Activated naive CD4-positive, alpha-beta T cell treated with anti-CD3 and anti-CD28 coated beads for 36 hours (primary cell): Measurements from ENCODE around the gene RPL3. TPM values are rescaled to one million over a fixed set of nuclear protein-coding genes. Genes with fewer than 3 reads are reported as not detected.
"Not testable (repeated sequence)": the region's sequence is repeated elsewhere in the genome, so short reads cannot be mapped to it uniquely, and the experiment has no call there.

ENCODE experiments used
- CTCF ChIA-PET: fragments of 350-600 bp; sonication (Branson Sonifier 250); formaldehyde crosslinking; loops from one replicate; lab custom pipeline; 2021; ENCODE audit warnings: antibody characterized with exemption; lab: Charles Lee
- DNase-seq: peaks from one replicate; pipeline ENCODE4 v3.0.0-alpha.2; 2020
- H3K27ac Mint-ChIP-seq: one replicate; pipeline ENCODE4 v1.8.0; 2021; ENCODE audit warnings: mild to moderate bottlenecking, mixed read lengths
- H3K27me3 Mint-ChIP-seq: one replicate; pipeline ENCODE4 v1.8.0; 2021; ENCODE audit warnings: low read depth, mixed read lengths
- H3K36me3 Mint-ChIP-seq: one replicate; pipeline ENCODE4 v1.8.0; 2021; ENCODE audit warnings: low read depth, mixed read lengths
- H3K4me1 Mint-ChIP-seq: one replicate; pipeline ENCODE4 v1.8.0; 2021; ENCODE audit warnings: low read depth, mixed read lengths
- H3K4me3 Mint-ChIP-seq: one replicate; pipeline ENCODE4 v1.8.0; 2021; ENCODE audit warnings: mild to moderate bottlenecking, moderate library complexity, mixed read lengths
- H3K9me3 Mint-ChIP-seq: one replicate; pipeline ENCODE4 v1.8.0; 2021; ENCODE audit warnings: mixed read lengths
- intact Hi-C: fragments of 100-400 bp; cut with micrococcal nuclease; formaldehyde crosslinking; loops from one replicate; pipeline ENCODE4 v1.15.1; 2023
- total RNA-seq, 2 experiments: library from RNA; stranded (reverse); gene quantifications; one replicate each; pipeline ENCODE4 v1.2.3, GENCODE V29; 2021

Gene RPL3
- total RNA-seq, 2 experiments from 2014 or later = 3,434 to 3,511 TPM

DNA sequence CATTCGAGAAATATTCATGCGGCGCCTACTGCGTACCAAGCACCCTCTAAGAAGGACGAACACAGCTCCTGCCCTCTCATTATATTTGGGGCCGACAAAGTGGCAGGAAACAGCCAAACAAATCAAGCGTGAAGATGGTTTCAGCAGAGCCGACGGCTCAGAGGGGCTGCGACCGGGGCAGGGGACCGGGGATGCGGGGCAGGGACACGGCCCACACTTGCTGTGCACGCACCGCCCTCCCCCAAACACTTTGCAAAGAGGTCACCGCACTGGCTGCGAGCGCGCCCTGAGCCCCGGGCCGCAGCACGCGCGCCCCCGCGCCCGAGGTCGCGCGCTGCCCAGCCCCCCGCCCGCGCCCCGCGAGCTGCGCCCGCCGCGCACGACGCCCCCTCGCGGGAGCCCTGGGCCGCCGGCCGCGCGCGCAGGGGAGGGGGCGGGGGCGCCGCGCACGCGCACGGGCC is 30.1 kb upstream of the RPL3 start:
- H3K27ac Mint-ChIP-seq = no peak overlapping the region
- intact Hi-C loops = no loop called here

DNA sequence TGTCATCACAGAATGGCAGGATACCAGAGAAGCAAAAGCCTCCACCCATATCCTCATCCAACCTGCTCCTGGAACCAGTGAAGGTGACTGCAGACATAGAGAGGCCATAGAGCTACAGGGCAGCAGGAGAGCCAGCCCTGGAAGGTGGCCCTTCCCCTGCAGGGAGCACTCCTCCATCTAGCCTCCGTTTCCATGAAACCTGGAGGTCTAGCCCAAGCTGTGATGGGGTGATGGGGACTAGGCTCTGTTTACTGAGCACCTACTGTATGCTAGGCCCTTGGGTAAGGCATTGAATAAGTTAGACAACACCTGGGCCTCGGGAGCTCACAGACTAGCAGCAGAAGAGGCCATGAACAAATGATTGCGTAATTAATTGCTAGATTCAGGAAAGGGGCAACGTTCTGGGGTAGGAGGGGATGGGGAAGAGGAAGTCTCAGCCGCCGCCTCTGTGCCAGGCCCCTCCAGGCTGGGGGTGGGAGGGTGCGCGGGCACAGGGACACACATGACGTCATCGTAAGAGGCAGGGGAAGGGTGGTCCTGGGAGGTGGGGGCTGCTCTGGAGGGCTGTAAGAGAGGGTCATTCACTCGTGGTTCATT is 29.6 kb upstream of the RPL3 start:
- intact Hi-C loops = no loop called here
- Mint-ChIP-seq H3K9me3 (no peaks in the 10 kb centered on the region), H3K27ac (no peak overlapping the region), H3K27me3 (peaks cover 11% of the 10 kb centered on the region), H3K36me3 (no peaks in the 10 kb centered on the region), H3K4me1 (peaks cover 14% of the 10 kb centered on the region), H3K4me3 (peak overlapping the region; percentile 73)
- CTCF ChIA-PET = interaction anchor here (0.6 to 1.0 kb wide), 4 partner anchors 17 to 1469 kb away, joined by 3 to 4 read pairs (median 3); partner anchors contain the start of gene TAB1
- DNase-seq = no peak

More for the DNA sequence above, 30.1 kb upstream of the RPL3 start:
- CTCF ChIA-PET = interaction anchor here (0.6 to 1.0 kb wide), 3 partner anchors 18 to 1469 kb away, joined by 3 to 4 read pairs (median 3); partner anchors contain the start of gene TAB1
- peaks cover 11% of the 10 kb centered on the region for H3K27me3 Mint-ChIP-seq
- H3K4me1 Mint-ChIP-seq = peaks cover 14% of the 10 kb centered on the region
- H3K4me3 Mint-ChIP-seq = peak overlapping the region; percentile 73
- H3K36me3 Mint-ChIP-seq = no peaks in the 10 kb centered on the region
- peak; percentile 24 for DNase-seq
- no peaks in the 10 kb centered on the region for H3K9me3 Mint-ChIP-seq

DNA sequence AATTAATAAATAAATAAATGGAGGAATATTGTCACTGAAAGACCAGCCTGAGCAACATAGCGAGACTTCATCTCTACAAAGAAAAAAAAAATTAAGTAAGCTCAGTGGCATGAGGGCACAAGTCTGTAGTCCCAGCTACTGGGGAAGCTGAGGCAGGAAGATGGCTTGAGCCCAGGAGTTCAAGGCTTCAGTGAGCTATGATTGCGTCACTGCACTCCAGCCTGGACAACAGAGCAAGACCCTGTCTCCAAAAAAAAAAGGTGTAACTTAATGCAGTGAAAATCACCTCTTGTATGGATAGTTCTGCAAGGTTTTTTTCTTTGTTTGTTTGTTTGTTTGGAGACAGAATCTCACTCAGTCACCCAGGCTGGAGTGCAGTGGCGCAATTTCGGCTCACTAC is 25.8 kb upstream of the RPL3 start:
- CTCF ChIA-PET = interaction anchor here (0.7 to 1.1 kb wide), 3 partner anchors 35 to 151 kb away, joined by 3 to 4 read pairs (median 3); no protein-coding TSS in a partner anchor
- intact Hi-C loops = no loop called here

DNA sequence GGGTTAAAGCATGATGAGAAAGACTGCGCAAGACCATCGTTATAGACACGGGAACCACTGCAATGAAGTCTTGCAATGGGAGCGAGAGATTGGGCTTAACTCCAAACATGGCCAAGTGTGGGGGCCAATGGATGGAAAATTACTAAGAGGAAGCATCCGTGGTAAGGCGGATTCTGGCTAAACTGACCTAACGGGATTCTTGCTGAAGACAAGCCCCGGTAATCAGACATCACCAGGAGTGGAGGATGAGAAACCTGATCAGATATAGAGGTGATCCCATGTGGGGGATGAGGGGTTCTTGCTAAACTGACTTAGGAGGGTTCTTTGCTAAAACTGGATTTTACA is 24.6 kb upstream of the RPL3 start:
- CTCF ChIA-PET = interaction anchor here (0.6 to 2.5 kb wide), 15 partner anchors 10 to 644 kb away, joined by 3 to 15 read pairs (median 4); no protein-coding TSS in a partner anchor
- no peaks in the 10 kb centered on the region for H3K36me3 Mint-ChIP-seq
- H3K4me3 Mint-ChIP-seq = no peak overlapping the region
- DNase-seq = no peak
- peaks cover 1% of the 10 kb centered on the region for H3K4me1 Mint-ChIP-seq
- intact Hi-C loops = loop anchor here (5.0 kb wide), 1 partner anchor 53 kb away; the partner anchor contains the start of gene TAB1
- no peak overlapping the region for H3K27ac Mint-ChIP-seq
- peaks cover 1% of the 10 kb centered on the region for H3K27me3 Mint-ChIP-seq
- H3K9me3 Mint-ChIP-seq = no peaks in the 10 kb centered on the region

More for the DNA sequence above, 25.8 kb upstream of the RPL3 start:
- Mint-ChIP-seq H3K27ac (no peak overlapping the region), H3K27me3 (peaks cover 6% of the 10 kb centered on the region), H3K36me3 (no peaks in the 10 kb centered on the region), H3K9me3 (no peaks in the 10 kb centered on the region), H3K4me3 (no peak overlapping the region), H3K4me1 (peaks cover 5% of the 10 kb centered on the region)
- no peak for DNase-seq

DNA sequence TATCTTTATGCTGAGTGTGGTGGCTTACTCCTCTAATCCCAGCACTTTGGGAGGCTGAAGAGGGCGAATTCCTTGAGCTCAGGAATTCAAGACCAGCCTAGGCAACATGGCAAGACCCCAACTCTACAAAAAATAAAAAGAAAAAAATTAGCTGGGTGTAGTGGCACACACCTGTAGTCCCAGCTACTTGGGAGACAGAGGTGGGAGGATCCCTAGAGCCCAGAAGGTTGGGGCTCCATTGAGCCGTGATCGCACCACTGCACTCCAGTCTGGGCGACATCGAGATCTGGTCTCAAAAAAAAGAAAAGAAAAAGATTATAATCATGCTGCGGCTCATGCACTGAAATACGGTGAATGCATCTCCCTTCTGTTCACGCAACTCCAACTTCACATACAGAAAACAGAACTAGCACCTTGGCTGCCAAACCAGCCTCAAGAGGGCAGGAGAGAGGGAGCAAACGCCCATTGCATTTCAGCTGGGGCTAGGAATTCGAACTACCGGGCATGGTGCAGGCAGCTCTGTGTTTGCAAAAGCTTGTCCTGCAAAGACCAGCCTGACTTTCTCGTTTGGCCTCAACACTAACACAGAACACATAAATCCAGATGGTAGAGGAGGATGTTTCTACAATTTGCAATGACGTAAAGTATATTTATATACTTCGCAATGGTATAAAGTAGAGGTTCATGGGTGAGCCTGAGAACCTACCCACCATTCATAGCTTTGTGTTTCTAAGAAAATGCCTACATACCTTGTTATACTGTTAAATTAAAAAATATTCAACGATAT is 24.0 kb upstream of the RPL3 start:
- Mint-ChIP-seq H3K36me3 (no peaks in the 10 kb centered on the region), H3K4me3 (no peak overlapping the region), H3K27me3 (no peaks in the 10 kb centered on the region), H3K27ac (no peak overlapping the region), H3K9me3 (no peaks in the 10 kb centered on the region), H3K4me1 (no peaks in the 10 kb centered on the region)
- CTCF ChIA-PET = interaction anchor here (0.6 to 2.5 kb wide), 15 partner anchors 10 to 644 kb away, joined by 3 to 15 read pairs (median 4); no protein-coding TSS in a partner anchor
- peak; percentile 75 for DNase-seq
- intact Hi-C loops = loop anchor here (1.0 to 5.0 kb wide), 3 partner anchors 54 to 186 kb away; partner anchors contain the start of genes ATF4 and TAB1

DNA sequence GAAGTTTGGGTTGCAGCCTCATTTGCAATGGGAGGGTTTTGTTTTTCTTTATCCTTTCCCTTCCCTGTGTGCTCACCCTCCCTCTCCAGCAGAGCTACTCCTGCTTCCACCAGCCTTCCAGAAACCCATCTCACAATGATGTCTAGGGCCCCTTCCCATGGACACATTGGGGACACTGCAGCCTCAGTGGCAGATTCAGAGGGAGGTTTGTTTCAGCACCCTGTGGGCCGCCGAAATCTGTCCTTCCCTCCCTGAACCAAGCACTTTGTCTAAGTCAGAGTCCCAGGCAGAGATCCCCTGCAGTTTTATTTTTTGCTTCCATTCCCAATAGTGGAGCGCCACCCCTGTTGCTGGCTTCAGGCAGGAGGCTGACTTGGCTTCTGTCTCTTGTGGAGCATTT is 21.8 kb upstream of the RPL3 start:
- Mint-ChIP-seq H3K4me1 (no peaks in the 10 kb centered on the region), H3K27ac (no peak overlapping the region), H3K36me3 (no peaks in the 10 kb centered on the region), H3K9me3 (no peaks in the 10 kb centered on the region), H3K4me3 (no peak overlapping the region), H3K27me3 (no peaks in the 10 kb centered on the region)
- CTCF ChIA-PET = interaction anchor here (0.7 to 4.3 kb wide), 2 partner anchors 10 to 92 kb away, joined by 4 to 16 read pairs; no protein-coding TSS in a partner anchor
- no peak for DNase-seq
- intact Hi-C loops = loop anchor here (5.0 kb wide), 1 partner anchor 56 kb away; the partner anchor contains the start of gene TAB1

DNA sequence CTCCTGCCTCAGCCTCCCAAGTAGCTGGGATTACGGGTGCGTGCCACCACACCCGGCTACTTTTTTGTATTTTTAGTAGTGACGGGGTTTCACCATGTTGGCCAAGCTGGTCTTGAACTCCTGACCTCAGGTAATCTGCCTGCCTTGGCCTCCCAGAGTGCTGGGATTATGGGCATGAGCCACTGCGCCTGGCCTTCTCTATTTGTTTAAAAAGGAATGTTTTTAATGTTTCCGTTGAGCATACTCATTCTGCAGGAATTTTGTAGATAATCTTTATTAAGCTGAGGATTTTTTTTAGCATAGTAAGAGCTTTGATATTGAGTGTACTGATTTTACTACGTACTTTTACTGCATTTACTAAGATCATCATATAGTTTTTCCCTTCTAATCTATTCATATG is 20.4 kb upstream of the RPL3 start:
- CTCF ChIA-PET = interaction anchor here (4.3 kb wide), 1 partner anchor 8 kb away, joined by 16 read pairs; no protein-coding TSS in a partner anchor
- intact Hi-C loops = loop anchor here (5.0 kb wide), 1 partner anchor 58 kb away; the partner anchor contains the start of gene TAB1
- H3K36me3 Mint-ChIP-seq, H3K27ac Mint-ChIP-seq, H3K9me3 Mint-ChIP-seq, H3K27me3 Mint-ChIP-seq, H3K4me1 Mint-ChIP-seq, DNase-seq, H3K4me3 Mint-ChIP-seq: not testable (repeated sequence)

DNA sequence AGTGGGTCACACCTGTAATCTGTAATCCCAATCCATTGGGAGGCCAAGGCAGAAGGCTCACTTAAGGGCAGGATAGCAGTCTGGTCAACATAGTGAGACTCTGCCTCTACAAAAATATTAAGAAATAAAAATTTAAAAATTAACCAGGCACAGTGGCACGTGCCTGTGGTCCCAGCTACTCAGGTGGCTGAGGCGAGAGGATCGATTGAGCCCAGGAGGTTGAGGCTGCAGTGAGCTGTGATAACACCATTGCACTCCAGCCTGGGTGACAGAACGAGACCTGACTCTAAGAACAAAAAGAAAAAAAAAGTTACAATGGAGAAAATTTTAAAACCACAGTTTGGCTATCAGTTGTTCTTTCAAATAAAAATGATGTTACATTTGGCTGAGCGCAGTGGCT is 17.0 kb upstream of the RPL3 start:
- Mint-ChIP-seq H3K27me3 (no peaks in the 10 kb centered on the region), H3K27ac (no peak overlapping the region)
- CTCF ChIA-PET = no interaction called here

DNA sequence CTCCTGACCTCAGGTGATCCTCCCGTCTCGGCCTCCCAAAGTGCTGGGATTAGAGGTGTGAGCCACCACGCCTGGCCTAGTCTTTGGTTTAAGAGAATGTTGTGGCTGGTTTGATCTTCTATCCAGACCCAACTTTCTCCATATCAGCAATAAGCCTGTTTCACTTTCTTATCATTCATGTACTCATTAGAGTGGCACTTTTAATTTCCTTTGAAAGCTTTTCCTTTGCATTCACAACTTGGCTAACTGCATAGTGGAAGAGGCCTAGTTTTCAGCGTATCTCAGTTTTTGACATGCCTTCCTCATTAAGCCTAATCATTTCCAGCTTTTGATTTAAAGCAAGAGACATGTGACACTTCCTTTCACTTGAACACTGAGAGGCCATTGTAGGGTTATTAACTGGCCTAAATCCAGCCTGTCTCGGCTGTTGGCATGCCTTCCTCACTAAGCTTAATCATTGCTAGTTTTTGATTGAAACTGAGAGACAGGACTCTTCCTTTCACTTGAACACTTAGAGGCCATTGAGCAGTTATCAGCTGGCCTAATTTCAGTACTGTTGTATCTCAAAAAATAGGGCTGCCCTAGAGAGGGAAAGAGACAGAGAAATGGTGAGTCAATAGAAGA is 13.1 kb upstream of the RPL3 start:
- Mint-ChIP-seq H3K4me3 (no peak overlapping the region), H3K27ac (peak overlapping the region; percentile 13), H3K4me1 (peaks cover 19% of the 10 kb centered on the region), H3K27me3 (no peaks in the 10 kb centered on the region), H3K9me3 (no peaks in the 10 kb centered on the region), H3K36me3 (no peaks in the 10 kb centered on the region)
- CTCF ChIA-PET = interaction anchor here (0.7 to 4.1 kb wide), 10 partner anchors 8 to 196 kb away, joined by 3 to 24 read pairs (median 6); partner anchors contain the start of gene RPL3
- DNase-seq = no peak
- intact Hi-C loops = no loop called here

More for the DNA sequence above, 17.0 kb upstream of the RPL3 start:
- H3K4me1 Mint-ChIP-seq = peaks cover 15% of the 10 kb centered on the region
- no peak for DNase-seq
- no peak overlapping the region for H3K4me3 Mint-ChIP-seq
- H3K36me3 Mint-ChIP-seq = no peaks in the 10 kb centered on the region
- H3K9me3 Mint-ChIP-seq = no peaks in the 10 kb centered on the region
- intact Hi-C loops = no loop called here

DNA sequence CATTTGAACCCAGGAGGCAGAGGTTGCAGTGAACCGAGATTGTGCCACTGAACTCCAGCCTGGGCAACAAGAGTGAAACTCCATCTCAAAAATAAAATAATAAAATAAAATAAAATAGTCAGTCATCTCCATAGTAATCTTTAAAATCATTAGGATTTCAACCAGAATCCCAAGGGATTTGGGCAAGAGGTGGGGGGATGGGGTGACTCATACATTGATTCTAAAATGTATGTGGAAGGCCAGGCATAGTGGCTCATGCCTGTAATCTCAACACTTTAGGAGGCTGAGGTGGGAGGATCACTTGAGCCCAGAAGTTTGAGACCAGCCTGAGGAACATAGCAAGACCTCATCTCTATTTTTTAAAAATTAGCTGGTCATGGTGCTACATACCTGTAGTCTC is 11.1 kb upstream of the RPL3 start:
- H3K27ac Mint-ChIP-seq, H3K27me3 Mint-ChIP-seq, H3K4me3 Mint-ChIP-seq, intact Hi-C loops, H3K36me3 Mint-ChIP-seq, H3K9me3 Mint-ChIP-seq, DNase-seq: not testable (repeated sequence)
- CTCF ChIA-PET = interaction anchor here (1.0 to 4.1 kb wide), 9 partner anchors 8 to 166 kb away, joined by 3 to 24 read pairs (median 8); partner anchors contain the start of gene RPL3
- peaks cover 19% of the 10 kb centered on the region for H3K4me1 Mint-ChIP-seq

DNA sequence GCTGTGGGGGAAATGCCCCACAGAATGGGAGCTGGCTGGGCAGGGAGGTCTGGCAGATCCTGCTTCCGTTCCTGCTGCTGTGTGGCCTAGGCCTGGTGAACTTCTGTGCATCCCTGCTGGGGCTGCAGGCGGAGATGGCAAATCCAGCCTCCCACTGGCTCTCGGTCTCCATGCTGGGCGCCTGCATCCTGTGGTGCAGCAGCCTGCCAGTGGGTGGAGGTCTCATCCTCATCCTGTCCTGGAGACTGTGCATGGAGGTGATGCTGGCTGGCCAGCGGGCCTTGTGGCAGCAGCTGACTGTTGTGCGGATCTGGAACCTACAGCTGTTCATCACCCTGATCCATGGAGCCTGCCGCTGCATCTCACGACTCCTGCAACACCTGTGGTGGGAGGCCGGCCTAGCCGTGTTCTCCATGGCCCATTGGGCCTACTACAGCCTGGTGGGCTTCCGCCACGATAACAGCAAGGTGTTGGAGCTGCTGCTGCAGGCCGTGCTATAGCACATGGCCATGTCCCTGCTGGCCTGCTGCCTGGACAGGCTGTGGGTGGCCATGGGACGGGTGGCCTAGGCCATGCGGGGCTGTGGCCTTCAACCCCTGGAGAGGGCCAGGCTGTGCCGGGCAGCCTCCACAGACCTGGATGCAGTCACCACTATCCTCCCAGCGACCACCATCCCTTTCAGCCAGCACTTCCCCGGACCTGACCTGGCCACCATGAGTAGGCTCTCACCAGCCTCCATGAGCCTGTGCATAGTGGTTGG is 8.8 kb upstream of the RPL3 start:
- intact Hi-C loops = no loop called here
- Mint-ChIP-seq H3K4me1 (peaks cover 19% of the 10 kb centered on the region), H3K27me3 (no peaks in the 10 kb centered on the region), H3K9me3 (no peaks in the 10 kb centered on the region), H3K27ac (no peak overlapping the region), H3K4me3 (no peak overlapping the region), H3K36me3 (no peaks in the 10 kb centered on the region)
- DNase-seq = no peak
- CTCF ChIA-PET = interaction anchor here (0.6 to 1.2 kb wide), 4 partner anchors 11 to 157 kb away, joined by 3 to 4 read pairs (median 3); no protein-coding TSS in a partner anchor
